Parathyroid adenoma (tissue), 2 donors: Measurements from ENCODE around the gene SPATS2.

ENCODE experiments used
- H2AFZ ChIP-seq: fragments of 300-600 bp; sonication (generic); one replicate; pipeline ENCODE4 v1.7.0; 2017; ENCODE audit warnings: antibody characterized with exemption, mild to moderate bottlenecking
- H3K27ac ChIP-seq: fragments of 300-600 bp; sonication (generic); one replicate; pipeline ENCODE4 v1.7.0; 2017
- H3K27me3 ChIP-seq: fragments of 300-600 bp; sonication (generic); one replicate; pipeline ENCODE4 v1.7.0; 2017; ENCODE audit warnings: low read length; ENCODE audit not compliant: control insufficient read depth, insufficient read depth
- H3K36me3 ChIP-seq: fragments of 300-600 bp; sonication (generic); one replicate; pipeline ENCODE4 v1.7.0; 2017; ENCODE audit warnings: low read length; ENCODE audit not compliant: control insufficient read depth, insufficient read depth
- H3K4me1 ChIP-seq: fragments of 300-600 bp; sonication (generic); one replicate; pipeline ENCODE4 v1.7.0; 2017; ENCODE audit warnings: control low read depth
- H3K4me2 ChIP-seq: fragments of 300-600 bp; sonication (generic); one replicate; pipeline ENCODE4 v1.7.0; 2017; ENCODE audit warnings: low read length
- H3K4me3 ChIP-seq: fragments of 300-600 bp; sonication (generic); one replicate; pipeline ENCODE4 v1.7.0; 2017; ENCODE audit warnings: low read depth, low read length
- H3K79me2 ChIP-seq: fragments of 300-600 bp; sonication (generic); one replicate; pipeline ENCODE4 v1.7.0; 2017; ENCODE audit warnings: control low read depth
- H3K9ac ChIP-seq: fragments of 300-600 bp; sonication (generic); one replicate; pipeline ENCODE4 v1.7.0; 2017; ENCODE audit warnings: mild to moderate bottlenecking
- H3K9me3 ChIP-seq: fragments of 300-600 bp; sonication (generic); one replicate; pipeline ENCODE4 v1.7.0; 2017; ENCODE audit warnings: low read length; ENCODE audit not compliant: control insufficient read depth
- CTCF ChIP-seq: fragments of 300-600 bp; sonication (generic); IDR thresholded peaks from one replicate; pipeline ENCODE4 v1.7.0; 2017; ENCODE audit warnings: antibody characterized with exemption, mild to moderate bottlenecking
- donor health status: primary hyperparathyroidism.

The SPATS2 gene

DNA sequence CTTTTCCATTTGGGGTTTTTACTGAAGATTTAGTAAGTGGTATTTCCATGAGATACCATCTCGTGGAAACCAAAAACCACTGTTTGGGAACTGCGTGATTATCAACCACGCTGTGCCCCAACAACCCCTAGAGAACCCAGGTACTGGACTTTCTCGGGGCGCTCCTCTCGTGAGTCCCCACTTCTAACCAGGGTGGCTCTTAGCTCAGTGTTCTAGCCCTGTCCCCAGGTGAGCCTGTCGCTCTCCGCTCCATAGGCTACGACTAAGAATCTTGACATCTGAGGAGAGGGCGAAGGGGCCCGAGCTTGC, 200.0 kb downstream of the SPATS2 start:
- peak overlapping the region; percentile 99 for H3K4me3 ChIP-seq
- H3K4me2 ChIP-seq = peak overlapping the region; percentile 100
- peak overlapping the region; percentile 87 for H2AFZ ChIP-seq
- H3K9me3 ChIP-seq = no peaks in the 10 kb centered on the region
- peak overlapping the region; percentile 31 for H3K9ac ChIP-seq
- H3K27me3 ChIP-seq = no peaks in the 10 kb centered on the region
- H3K4me1 ChIP-seq = peaks cover 31% of the 10 kb centered on the region
- H3K36me3 ChIP-seq = no peaks in the 10 kb centered on the region
- peak overlapping the region; percentile 83 for H3K27ac ChIP-seq
- TF ChIP-seq CTCF = no peak
- H3K79me2 ChIP-seq = peaks cover 12% of the 10 kb centered on the region

DNA sequence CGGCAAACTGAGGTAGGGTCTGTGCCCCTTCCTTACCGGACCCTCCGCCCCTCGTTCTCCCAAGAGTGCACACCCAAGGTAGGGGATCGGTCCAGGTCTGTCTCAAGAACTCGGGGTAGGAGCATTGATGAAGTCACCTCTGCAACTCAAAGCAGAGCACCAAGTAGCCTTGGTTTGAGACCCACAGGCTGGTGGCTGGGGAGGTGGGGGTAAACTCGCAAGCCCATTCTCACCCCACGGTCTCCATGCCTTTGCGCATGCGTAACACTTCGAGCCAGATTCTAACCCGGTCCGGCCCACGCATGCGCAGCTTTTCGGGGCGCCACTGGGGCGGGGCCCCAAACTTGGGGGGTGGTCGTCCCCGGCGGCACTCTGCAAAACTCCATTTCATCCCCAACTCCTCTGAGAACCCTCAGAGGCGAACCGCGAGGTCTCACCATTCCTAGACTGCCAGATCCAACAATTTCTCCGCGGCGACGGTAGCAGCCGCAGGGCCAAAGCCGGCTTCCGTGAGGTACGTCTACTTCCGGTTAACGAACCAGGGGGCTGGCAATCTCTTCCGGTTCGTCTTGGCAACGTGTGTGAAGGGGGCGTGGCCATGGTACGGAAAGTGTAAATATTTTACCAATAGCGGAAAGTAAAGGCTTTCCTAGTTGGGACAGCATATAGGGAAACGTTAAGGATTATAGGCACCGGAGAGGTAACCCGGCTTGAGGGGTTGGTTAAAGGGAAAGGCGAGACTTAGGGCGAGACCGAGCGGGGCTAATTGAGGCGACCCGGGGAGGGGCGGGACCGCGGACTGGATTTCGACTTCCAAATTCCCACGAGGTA, 200.6 kb downstream of the SPATS2 start, which contains the start of gene MCRS1:
Gene MCRS1 (minus strand): TSS at position 532 of the 831 bp plus-strand sequence. CDS start 1,411 bp downstream, outside the sequence.
- peaks cover 12% of the 10 kb centered on the region for H3K79me2 ChIP-seq
- peak within 1 kb of the TSS; percentile 99 for H3K4me3 ChIP-seq
- peaks cover 31% of the 10 kb centered on the region for H3K4me1 ChIP-seq
- peak within 1 kb of the TSS; percentile 100 for H3K4me2 ChIP-seq
- H3K36me3 ChIP-seq = no peaks in the 10 kb centered on the region
- H3K9me3 ChIP-seq = no peaks in the 10 kb centered on the region
- no peak for TF ChIP-seq CTCF
- peak within 1 kb of the TSS; percentile 87 for H2AFZ ChIP-seq
- H3K27ac ChIP-seq = peak within 1 kb of the TSS; percentile 83
- peak within 1 kb of the TSS; percentile 31 for H3K9ac ChIP-seq
- H3K27me3 ChIP-seq = no peaks in the 10 kb centered on the region

DNA sequence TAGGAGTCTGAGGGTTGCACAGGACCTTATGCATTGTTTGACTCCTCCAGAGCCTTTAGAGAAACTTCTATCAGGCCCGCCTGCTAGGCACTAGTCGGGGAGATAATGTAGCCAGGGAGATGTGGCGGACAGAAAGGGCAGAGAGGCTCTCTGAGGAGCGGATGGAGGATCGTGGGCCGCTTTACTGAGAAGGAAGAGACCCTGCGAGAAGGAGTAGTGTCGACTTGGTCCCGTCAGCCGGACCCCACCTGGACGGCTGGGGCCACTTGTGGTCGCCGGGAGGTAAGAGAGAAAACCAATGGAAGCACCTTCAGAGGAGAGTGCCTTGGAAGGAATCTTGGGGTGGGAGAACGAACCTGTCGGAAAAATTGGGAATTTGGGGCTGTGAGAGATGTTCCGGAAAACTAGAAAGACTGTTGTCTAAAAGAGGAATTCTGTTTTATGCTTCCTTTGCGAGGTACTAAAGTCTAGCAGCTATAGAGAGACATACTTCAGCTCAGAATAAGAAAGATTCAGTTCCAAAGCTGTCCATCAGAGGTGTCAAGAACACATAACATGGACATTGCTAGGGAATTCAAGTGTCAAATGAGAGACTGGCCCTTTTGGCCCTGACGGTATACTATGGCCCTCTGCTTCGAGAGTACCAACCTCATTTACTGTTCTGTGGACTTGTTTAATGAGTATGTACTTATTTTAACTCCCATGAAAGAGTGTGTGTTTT, 201.3 kb downstream of the SPATS2 start:
- Histone ChIP-seq H3K36me3 (no peaks in the 10 kb centered on the region), H3K79me2 (peaks cover 18% of the 10 kb centered on the region), H3K4me1 (peaks cover 31% of the 10 kb centered on the region), H2AFZ (peak overlapping the region; percentile 87), H3K27ac (peak overlapping the region; percentile 83), H3K27me3 (no peaks in the 10 kb centered on the region), H3K4me2 (peak overlapping the region; percentile 100), H3K9ac (peak overlapping the region; percentile 12), H3K4me3 (peak overlapping the region; percentile 99), H3K9me3 (no peaks in the 10 kb centered on the region)
- TF ChIP-seq CTCF = no peak
